ENCODE data around the gene HCN2. TPM values are rescaled to one million over a fixed set of nuclear protein-coding genes. Genes with fewer than 3 reads are reported as not detected.
A peak's percentile ranks its signal among the peaks of the same experiment; 100 is the strongest.

HCN2 gene
- total and polyA plus RNA-seq, 9 of the 15 experiments (the other 6 are each of a cell fraction or from before 2014, with no cell fraction given), result 0.29 to 4.2 (median 0.82) TPM; not detected in 2

DNA sequence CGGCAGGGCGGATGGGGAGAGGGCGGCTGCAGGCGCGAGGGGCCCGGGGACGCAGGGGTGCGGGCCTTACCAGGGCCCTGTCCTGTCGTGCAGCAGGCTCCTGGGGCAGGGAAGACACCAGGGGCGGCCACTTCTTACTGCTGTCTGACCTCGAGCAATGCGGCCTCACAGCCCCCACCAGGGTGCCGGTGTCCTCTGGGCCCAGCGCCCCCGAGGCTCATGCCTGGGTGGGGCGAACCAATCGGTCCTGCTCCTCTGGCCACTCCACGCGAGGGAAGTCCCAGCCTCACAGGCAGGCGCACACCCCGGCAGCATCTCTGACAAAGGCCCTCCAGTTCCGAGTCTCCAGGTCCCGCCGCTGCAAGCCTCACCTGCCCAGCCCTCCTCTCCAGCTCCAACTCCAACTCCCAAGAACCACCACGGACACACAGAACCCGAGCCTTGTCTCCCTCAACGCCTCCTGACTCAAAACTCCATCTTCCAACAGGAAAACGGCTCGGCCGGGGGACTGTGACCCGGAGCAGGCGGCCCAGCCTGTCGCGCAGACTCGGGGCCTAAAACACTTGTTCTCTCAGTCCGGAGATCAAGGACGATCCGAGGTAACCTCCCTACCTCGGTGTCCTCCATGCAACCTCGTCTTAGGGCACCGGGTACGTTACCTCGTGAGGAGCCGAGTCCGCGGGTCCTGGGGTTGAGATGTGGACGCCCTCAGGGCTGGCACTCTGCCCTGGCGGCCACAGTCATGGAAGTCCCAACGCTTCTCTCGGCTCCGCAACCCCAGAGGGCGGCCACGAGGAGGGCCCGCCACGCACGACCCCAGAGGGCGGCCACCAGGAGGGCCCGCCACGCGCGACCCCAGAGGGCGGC lies 56.5 kb downstream of the HCN2 start:
- H3K4me2 ChIP-seq (ENCODE audit: insufficient read depth, low read length), result no peak overlapping the region
- in situ Hi-C loops (cut with MboI), result no loop called here
- peak; percentile 27 for ATAC-seq

More for the DNA sequence above, 56.5 kb downstream of the HCN2 start:
- Histone ChIP-seq H3K27me3 (ENCODE audit: control insufficient read depth in 2 of 2, insufficient read depth in 2 of 2, low read length in 2 of 2) (no peaks in the 10 kb centered on the region), H3K79me2 (ENCODE audit: control insufficient read depth, insufficient read depth, low read length) (no peaks in the 10 kb centered on the region), H3K9me3 (replicated peaks; ENCODE audit: control insufficient read depth, insufficient read depth, low read depth, low read length) (no peaks in the 10 kb centered on the region), H3K9me1 (ENCODE audit: control insufficient read depth, insufficient read depth, low read length) (no peaks in the 10 kb centered on the region), H2AFZ (ENCODE audit: low read depth, low read length) (no peak overlapping the region), H4K20me1 (replicated peaks; ENCODE audit: control insufficient read depth, insufficient read depth, low read length) (no peaks in the 10 kb centered on the region), H3K9ac (ENCODE audit: insufficient read depth in 1 of 2, low read depth in 2 of 2, low read length in 2 of 2) (no peak overlapping the region; a peak in 1 of 4 replicates), H3K4me3 (no peak overlapping the region), H3K4me1 (replicated peaks in 1 of 2; ENCODE audit: control insufficient read depth in 2 of 2, insufficient read depth in 2 of 2, low read length in 2 of 2) (peaks cover 0 to 35% of the 10 kb centered on the region in 2 experiments; a peak in 2 of 5 replicates), H3K36me3 (ENCODE audit: control insufficient read depth, insufficient read depth, low read length) (peaks cover 60% of the 10 kb centered on the region; the same call in 2 of the 3 replicates), H3K27ac (ENCODE audit: extremely low read depth, low read depth, low read length) (no peak overlapping the region)
- FAIRE-seq (no peak), DNase-seq (ENCODE audit: extremely low read depth in 1 of 4, low spot score in 3 of 4) (no peak)
- BruUV-seq (replicated peaks), result no TSS peak
- 94% methylated on average over 40 of the region's 62 CpGs for WGBS (ENCODE audit: insufficient coverage, low coverage, missing lambda C conversion rate)
- CTCF ChIA-PET (ENCODE audit: low intra/inter-chr PET ratio), result no interaction called here
- TF ChIP-seq POLR2G (IDR thresholded peaks at IDR 0.05; ENCODE audit: low read depth, low read length) (peak; percentile 74), CBX2 (IDR thresholded peaks at IDR 0.05; ENCODE audit: insufficient read depth, low read length, poor library complexity, severe bottlenecking) (no peak), SNRNP70 (optimal IDR thresholded peaks at IDR 0.05; ENCODE audit: low read depth, low read length) (no peak), HDAC6 (IDR thresholded peaks at IDR 0.05; ENCODE audit: low read depth, low read length) (no peak), HCFC1 (IDR thresholded peaks at IDR 0.05; ENCODE audit: low read depth, low read length) (no peak), ZNF134 (CRISPR knock-in tag; conservative IDR thresholded peaks at IDR 0.05) (no peak), KDM5B (IDR thresholded peaks at IDR 0.05; ENCODE audit: insufficient replicate concordance, low read depth, low read length) (no peak), JUND (IDR thresholded peaks at IDR 0.05; ENCODE audit: borderline replicate concordance, low read depth, low read length) (no peak), JUND (tag; IDR thresholded peaks at IDR 0.05; ENCODE audit: borderline replicate concordance, low read depth, low read length) (no peak), ZBTB33 (CRISPR knock-in tag; IDR thresholded peaks at IDR 0.05) (peak; percentile 87; the same call in 1 of the 2 replicates), FIP1L1 (IDR thresholded peaks at IDR 0.05; ENCODE audit: low read depth, low read length, poor library complexity, severe bottlenecking) (peak; percentile 57), RBFOX2 (IDR thresholded peaks at IDR 0.05; ENCODE audit: low read depth, low read length) (peak; percentile 28; the same call in 1 of the 2 replicates)
- TF ChIP-seq, protein P1, sequence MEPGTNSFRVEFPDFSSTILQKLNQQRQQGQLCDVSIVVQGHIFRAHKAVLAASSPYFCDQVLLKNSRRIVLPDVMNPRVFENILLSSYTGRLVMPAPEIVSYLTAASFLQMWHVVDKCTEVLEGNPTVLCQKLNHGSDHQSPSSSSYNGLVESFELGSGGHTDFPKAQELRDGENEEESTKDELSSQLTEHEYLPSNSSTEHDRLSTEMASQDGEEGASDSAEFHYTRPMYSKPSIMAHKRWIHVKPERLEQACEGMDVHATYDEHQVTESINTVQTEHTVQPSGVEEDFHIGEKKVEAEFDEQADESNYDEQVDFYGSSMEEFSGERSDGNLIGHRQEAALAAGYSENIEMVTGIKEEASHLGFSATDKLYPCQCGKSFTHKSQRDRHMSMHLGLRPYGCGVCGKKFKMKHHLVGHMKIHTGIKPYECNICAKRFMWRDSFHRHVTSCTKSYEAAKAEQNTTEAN (CRISPR knock-in tag; IDR thresholded peaks at IDR 0.05), result no peak
- intact Hi-C loops (cut with micrococcal nuclease), result no loop called here
- POLR2A ChIA-PET, result no interaction called here
